Left lung (tissue), 10 donors: ENCODE data around the gene AKT1. TPM values are rescaled to one million over a fixed set of nuclear protein-coding genes. Genes with fewer than 3 reads are reported as not detected.

ENCODE experiments used
- ATAC-seq: fragments of 200-7000 bp; cut with Tn5 transposase; one replicate; pipeline ENCODE4 v1.9.1; 2020; ENCODE audit warnings: moderate library complexity
- DNase-seq, 4 donors: peaks; one replicate each; pipeline ENCODE4 v3.0.0-alpha.2; 2013 to 2020
- H3K27ac ChIP-seq, 2 donors: fragments of 200-600 bp; sonication (generic) in 1 of 2; one replicate each; pipeline versions ENCODE4 v1.5.0 to v1.8.0; 2020 to 2021
- H3K27me3 ChIP-seq, 2 donors: fragments of 200-600 bp; sonication (generic) in 1 of 2; one replicate each; pipeline versions ENCODE4 v1.5.0 to v1.8.0; 2020 to 2021
- H3K36me3 ChIP-seq, 2 donors: fragments of 200-600 bp; sonication (generic) in 1 of 2; one replicate each; pipeline versions ENCODE4 v1.5.0 to v1.8.0; 2020 to 2021
- H3K4me1 ChIP-seq, 2 donors: fragments of 200-600 bp; one replicate each; pipeline ENCODE4 v1.8.0; 2021
- H3K4me3 ChIP-seq, 2 donors: fragments of 200-600 bp; sonication (generic) in 1 of 2; one replicate each; pipeline versions ENCODE4 v1.5.0 to v1.8.0; 2020 to 2021; ENCODE audit warnings: mild to moderate bottlenecking in 1 of 2
- H3K9me3 ChIP-seq, 2 donors: fragments of 200-600 bp; sonication (generic) in 1 of 2; one replicate each; pipeline versions ENCODE4 v1.5.0 to v1.8.0; 2020 to 2021
- intact Hi-C, 2 donors: fragments of 100-400 bp; cut with DNase I; formaldehyde crosslinking; loops; one replicate each; pipeline versions ENCODE4 v1.11.2 to v1.14.2; 2022
- polyA plus RNA-seq, 6 donors: library from polyadenylated mRNA; unstranded; fragments of 120-200 nt; gene quantifications; one replicate each; pipeline ENCODE4 v1.2.1, GENCODE V29; 2013; ENCODE audit not compliant: insufficient read length in 6 of 6
- total RNA-seq, 2 donors: library from RNA; stranded (reverse); fragmentation: NEBNext Ultra II Directional; extraction: Animal tissue kit (Norgen Biotek cat#: 25700); gene quantifications; one replicate each; pipeline ENCODE4 v1.2.1, GENCODE V29; 2021
- TF ChIP-seq, protein P1 (sequence below), 2 donors: fragments of 200-600 bp; sonication (generic) in 1 of 2; IDR thresholded peaks; one replicate each; pipeline versions ENCODE4 v1.5.0 to v1.8.0; 2021; ENCODE audit warnings: antibody characterized with exemption in 2 of 2
- donor health status: DM: no; HTN: yes; CAD: no.
- donor health status: DM: no; HTN: no; CAD: no.

Gene AKT1
- total and polyA plus RNA-seq, 8 donors = 144 to 214 (median 173) TPM

DNA sequence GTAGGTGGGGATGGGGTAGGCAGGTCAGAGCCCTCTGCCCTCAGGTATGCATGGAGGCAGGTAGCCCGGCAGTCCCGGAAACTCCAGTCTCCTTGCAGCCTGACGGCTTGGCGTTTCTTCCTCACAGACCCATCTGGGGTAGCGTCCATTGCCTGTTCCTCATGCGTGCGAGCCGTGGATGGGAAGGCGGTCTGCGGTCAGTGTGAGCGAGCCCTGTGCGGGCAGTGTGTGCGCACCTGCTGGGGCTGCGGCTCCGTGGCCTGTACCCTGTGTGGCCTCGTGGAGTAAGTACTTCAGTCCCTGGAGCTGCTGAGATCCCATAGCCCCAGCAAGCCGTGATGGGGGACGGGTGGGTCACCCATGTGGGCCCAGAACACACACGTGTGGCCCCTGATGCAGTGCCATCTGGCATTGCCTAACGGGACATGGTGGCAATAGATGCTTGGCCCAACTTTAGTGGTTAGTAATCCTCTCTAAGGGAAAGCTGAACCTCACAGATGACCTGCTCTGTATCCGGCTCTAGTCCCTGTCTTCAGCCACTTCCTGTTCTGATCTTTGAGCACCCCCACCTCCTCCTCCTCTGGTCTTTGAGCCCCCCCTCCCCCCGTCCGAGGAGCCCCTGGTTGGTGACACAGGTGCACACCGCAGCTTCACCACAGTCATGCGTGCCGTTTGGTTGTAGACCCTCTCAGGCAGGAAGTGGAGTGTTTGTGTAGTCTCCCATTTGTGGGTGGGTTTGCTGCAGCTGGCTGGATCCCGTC, 38.9 kb downstream of the AKT1 start:
- H3K9me3 ChIP-seq = no peaks in the 10 kb centered on the region
- H3K27me3 ChIP-seq = no peaks in the 10 kb centered on the region
- H3K4me1 ChIP-seq = peaks cover 10 to 27% of the 10 kb centered on the region in 2 donors
- H3K36me3 ChIP-seq = peaks cover 0 to 47% of the 10 kb centered on the region in 2 donors
- ATAC-seq (no peak), DNase-seq (peak in 1 of 4 donors; percentile 74)
- no peak overlapping the region for H3K27ac ChIP-seq
- H3K4me3 ChIP-seq = no peak overlapping the region
- intact Hi-C loops = no loop called here
- TF ChIP-seq, protein P1, sequence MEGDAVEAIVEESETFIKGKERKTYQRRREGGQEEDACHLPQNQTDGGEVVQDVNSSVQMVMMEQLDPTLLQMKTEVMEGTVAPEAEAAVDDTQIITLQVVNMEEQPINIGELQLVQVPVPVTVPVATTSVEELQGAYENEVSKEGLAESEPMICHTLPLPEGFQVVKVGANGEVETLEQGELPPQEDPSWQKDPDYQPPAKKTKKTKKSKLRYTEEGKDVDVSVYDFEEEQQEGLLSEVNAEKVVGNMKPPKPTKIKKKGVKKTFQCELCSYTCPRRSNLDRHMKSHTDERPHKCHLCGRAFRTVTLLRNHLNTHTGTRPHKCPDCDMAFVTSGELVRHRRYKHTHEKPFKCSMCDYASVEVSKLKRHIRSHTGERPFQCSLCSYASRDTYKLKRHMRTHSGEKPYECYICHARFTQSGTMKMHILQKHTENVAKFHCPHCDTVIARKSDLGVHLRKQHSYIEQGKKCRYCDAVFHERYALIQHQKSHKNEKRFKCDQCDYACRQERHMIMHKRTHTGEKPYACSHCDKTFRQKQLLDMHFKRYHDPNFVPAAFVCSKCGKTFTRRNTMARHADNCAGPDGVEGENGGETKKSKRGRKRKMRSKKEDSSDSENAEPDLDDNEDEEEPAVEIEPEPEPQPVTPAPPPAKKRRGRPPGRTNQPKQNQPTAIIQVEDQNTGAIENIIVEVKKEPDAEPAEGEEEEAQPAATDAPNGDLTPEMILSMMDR (IDR thresholded peaks at IDR 0.05) = no peak

DNA sequence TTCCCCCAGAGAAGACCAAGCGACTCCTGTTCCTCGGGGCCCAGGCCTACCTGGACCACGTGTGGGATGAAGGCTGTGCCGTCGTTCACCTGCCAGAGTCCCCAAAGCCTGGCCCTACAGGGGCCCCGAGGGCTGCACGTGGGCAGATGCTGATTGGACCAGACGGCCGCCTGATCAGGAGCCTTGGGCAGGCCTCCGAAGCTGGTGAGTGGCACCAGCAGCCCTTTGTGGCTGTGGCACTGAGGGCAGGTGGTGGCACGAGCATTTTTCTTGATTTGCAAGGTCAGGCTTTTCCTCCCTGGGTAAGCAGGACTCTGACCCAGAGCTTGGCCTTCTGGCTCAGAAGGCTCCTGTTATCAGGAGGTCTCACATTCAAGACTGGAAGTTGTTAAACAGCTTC, 39.9 kb downstream of the AKT1 start:
- no peaks in the 10 kb centered on the region for H3K27me3 ChIP-seq
- intact Hi-C loops = no loop called here
- peaks cover 10 to 27% of the 10 kb centered on the region in 2 donors for H3K4me1 ChIP-seq
- H3K9me3 ChIP-seq = no peaks in the 10 kb centered on the region
- H3K36me3 ChIP-seq = peaks cover 0 to 47% of the 10 kb centered on the region in 2 donors
- TF ChIP-seq, protein P1 (IDR thresholded peaks at IDR 0.05) = no peak
- no peak overlapping the region for H3K4me3 ChIP-seq
- no peak overlapping the region for H3K27ac ChIP-seq
- peak in 1 of 4 donors; percentile 70 for DNase-seq
- no peak for ATAC-seq

DNA sequence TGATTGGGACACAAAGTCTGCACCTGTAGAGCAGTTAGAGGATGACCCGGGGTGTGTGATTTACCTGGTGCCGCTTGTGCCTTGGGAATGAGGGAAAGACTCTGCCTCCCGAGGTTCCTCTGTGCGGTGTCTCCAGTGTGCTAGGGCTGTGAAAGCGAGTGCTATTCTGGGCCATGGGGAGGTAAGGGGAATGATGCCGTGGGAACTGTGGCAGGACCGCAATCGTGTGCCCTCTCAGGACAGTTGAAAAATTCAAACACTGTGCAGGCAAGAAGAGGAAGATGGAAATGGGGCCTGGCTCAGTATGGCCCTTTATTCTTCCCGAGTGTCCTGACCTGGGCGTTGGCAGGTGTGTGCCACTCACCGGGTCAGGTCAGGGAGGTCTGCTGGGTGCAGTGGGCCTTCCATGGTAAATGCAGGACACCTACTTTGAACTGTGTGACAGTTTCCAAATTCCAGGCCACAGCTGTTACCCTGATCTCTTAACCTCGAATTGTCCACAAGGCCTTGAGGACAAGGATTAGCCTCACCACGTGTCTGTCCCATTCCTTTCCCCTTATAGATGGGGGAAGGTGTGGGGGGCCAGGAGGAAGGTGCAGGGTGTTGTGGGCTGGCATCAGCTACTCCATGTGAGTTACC, 41.2 kb downstream of the AKT1 start:
- ATAC-seq = no peak
- no peaks in the 10 kb centered on the region for H3K27me3 ChIP-seq
- peaks cover 0 to 41% of the 10 kb centered on the region in 2 donors for H3K36me3 ChIP-seq
- DNase-seq = peak in 1 of 4 donors; percentile 35
- intact Hi-C loops = no loop called here
- H3K9me3 ChIP-seq = no peaks in the 10 kb centered on the region
- no peak overlapping the region for H3K27ac ChIP-seq
- TF ChIP-seq, protein P1 (IDR thresholded peaks at IDR 0.05) = no peak
- H3K4me3 ChIP-seq = peak overlapping the region; percentile 93 to 94
- peaks cover 10 to 27% of the 10 kb centered on the region in 2 donors for H3K4me1 ChIP-seq

DNA sequence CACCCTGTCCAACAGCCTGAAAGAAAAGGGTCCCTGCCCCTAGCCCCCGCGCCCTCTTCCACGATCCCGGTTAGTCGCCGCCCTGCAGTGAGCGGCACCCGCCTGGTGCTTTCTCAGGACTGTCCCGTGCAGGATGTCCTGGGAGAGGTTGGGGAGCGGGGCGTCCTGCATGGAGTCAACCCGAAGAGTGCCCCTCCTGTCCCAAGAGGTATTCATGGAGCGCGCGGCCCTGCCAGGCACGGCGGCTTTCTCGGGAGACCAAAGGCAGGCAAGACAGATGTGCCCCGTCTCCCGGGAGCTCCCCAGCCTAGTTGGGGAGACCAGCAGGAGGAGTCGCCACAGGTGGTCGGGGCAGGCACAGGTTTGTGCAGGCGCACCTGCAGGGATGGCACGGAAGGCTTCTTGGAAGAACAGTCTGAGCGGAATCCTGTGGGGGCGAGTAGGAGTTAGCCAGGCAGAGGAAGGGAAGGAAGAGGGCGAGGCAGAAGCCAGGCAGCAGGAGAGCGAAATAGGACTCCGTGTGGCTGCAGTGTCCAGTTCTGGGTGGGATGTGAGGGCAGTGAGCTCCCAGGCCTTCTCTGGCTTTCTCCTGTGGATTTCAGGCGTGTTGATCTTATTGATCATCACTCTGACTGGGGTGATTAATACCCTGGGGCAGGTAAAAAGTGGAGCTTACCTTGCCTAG, 41.9 kb downstream of the AKT1 start:
- TF ChIP-seq, protein P1 (IDR thresholded peaks at IDR 0.05) = no peak
- peaks cover 0 to 34% of the 10 kb centered on the region in 2 donors for H3K36me3 ChIP-seq
- peaks cover 10 to 27% of the 10 kb centered on the region in 2 donors for H3K4me1 ChIP-seq
- intact Hi-C loops = no loop called here
- H3K9me3 ChIP-seq = no peaks in the 10 kb centered on the region
- peak in 2 of 4 donors; percentile 52 to 86 for DNase-seq
- ATAC-seq = peak; percentile 3
- peak overlapping the region; percentile 93 to 94 for H3K4me3 ChIP-seq
- H3K27me3 ChIP-seq = no peaks in the 10 kb centered on the region
- H3K27ac ChIP-seq = peak overlapping the region; percentile 61 to 90
